DMS114 treated with DMSO at 0.1 percent for 48 hours (cell line): ENCODE results near the gene MBD5.

Source experiments
- DNase-seq: peaks from one replicate; lab custom pipeline; 2025; ENCODE audit not compliant: unreplicated experiment; lab: John Stamatoyannopoulos, UW

MBD5 gene

DNA sequence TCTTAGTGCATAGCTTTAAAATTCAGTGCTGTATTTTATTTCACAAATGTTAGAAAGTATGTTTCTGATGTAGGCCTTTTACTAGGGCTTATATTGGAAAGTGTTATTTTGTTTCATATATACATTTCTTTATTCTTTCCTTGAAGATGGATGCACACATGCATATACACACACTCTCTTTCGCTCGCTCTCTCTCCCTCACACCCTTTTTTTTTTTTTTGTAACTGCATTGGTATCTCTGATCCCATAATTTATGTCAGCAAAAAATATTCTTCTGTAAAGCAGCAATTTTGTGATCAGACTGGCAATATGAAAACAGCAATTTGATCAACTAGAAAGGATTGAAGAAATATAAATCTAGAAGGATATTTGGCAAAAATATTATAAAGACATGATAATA lies 2.0 kb downstream of the MBD5 start:
- DNase-seq: no peak

GRCh38 chr2:148023861-148024260 lies 3.0 kb downstream of the MBD5 start:
- DNase-seq: no peak

DNA sequence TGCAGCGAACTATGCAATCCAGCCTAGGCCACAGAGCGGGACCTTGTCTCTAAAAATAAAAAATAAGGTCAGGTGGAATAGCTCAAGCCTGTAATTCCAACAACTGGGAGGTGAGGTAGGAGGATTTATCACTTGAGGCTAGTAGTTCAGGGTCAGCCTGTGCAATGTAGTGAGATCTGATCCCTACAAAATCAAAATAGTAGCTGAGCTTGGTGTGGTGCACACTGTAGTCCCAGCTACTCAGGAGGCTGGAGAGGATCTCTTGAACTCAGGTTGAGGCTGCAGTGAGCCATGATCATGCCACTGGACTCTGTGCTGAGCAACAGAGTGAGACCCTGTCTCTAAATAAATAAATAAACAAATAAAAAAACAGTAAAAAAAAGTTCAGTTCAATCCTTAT lies 5.7 kb downstream of the MBD5 start:
- no peak for DNase-seq

- DNase-seq: no peak
Measured at GRCh38 chr2:148027822-148028221, 6.9 kb downstream of the MBD5 start.

GRCh38 chr2:148028781-148029180 lies 7.9 kb downstream of the MBD5 start:
- DNase-seq: no peak

GRCh38 chr2:148031152-148031551 lies 10.3 kb downstream of the MBD5 start:
- DNase-seq: no peak

- no peak for DNase-seq
Measured at GRCh38 chr2:148032215-148032614, 11.3 kb downstream of the MBD5 start.

GRCh38 chr2:148039783-148040182 lies 18.9 kb downstream of the MBD5 start:
- no peak for DNase-seq

GRCh38 chr2:148042219-148042618 lies 21.3 kb downstream of the MBD5 start:
- no peak for DNase-seq

DNA sequence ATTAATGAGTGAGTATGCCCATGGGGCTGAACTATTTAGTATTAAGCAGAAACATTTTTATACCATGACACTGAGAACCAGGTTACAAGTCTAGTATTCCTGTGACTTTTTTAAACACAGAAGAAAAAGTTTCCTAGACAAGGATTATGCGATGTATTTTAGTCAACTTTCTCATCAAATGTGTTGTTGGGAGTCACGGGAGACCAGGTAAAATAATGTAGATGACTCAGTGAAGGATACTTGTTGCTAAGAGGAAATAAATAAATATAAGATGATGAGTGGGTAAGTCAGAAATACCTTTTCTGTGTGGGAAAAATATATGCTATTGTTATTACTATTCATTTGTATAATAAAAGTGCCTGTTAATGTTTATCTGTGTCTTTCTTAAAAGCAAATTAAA lies 23.4 kb downstream of the MBD5 start:
- DNase-seq: no peak

DNA sequence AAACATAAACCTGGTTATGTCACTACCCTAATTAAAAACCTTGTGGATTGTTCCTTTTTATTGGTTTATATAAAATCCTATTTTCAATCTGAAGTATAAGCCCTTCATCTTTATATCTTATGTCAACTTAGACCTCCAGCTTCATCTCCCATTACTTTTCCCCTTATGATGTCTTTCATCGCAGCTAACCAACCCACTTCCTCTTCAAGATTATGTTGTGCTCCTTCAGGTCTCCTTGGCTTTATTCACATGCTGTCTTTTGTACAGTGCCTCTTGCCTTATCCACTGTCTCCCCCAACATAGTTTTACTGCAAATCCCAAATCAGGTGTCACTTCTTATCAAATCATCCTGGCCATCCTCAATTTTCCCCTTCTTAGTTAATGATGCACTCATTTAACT lies 25.9 kb downstream of the MBD5 start:
- no peak for DNase-seq

DNA sequence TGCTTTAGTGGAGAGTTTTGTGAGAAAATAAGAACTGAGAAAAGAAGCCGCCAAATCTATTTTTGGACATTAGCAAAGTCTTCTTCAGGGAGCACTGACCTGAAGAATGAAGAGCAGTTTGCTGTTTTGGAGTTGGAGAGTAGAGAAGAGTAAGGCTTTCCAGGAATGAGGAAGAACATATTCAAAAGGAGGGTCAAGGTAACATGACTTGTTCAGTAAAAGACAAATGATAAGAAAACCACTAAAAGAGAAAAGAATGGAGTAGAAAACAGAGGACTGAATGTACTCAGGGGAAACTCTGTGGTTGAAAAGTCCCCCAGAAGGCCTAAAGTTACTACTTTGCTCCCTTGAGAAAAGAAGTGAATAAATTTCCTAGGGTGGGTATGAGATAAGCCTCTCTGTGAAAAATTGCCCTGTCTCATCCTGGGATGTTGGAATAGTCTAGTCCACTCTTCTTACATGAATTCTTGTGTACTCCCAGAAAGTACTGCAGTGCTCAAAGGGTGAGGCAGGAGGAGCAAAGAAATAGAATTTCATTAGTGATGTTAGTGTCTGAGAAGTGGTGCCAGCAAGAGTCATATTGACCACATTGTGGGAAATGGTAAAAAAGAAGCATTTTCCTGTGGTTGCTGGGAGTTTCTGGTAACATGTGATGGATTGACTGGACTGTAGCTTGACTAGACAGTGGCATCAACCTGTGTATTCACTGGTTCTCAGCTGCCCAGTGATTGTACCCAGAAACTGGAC lies 27.8 kb downstream of the MBD5 start:
- no peak for DNase-seq

GRCh38 chr2:148049284-148049683 lies 28.4 kb downstream of the MBD5 start:
- DNase-seq: no peak

DNA sequence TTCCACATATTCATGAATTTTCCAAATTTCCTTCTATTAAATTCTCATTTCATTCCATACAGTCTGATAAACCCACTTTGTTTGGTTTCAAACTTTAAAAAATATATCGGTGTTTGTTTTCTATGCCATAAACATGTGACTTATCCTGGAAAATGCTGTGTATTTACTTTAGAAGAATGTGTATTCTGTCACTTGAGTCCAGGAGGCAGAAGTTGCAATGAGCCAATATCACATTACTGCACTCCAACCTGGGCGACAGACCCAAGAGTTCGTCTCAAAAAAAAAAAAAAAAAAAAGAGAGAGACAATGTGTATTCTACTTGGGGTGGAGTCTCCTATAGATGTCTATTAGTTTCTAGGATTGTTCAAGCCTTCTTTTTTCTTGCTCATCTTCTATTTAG lies 31.8 kb downstream of the MBD5 start:
- DNase-seq: no peak

GRCh38 chr2:148058641-148059040 lies 37.8 kb downstream of the MBD5 start:
- DNase-seq: no peak

- no peak for DNase-seq
Measured at GRCh38 chr2:148063633-148064032, 42.7 kb downstream of the MBD5 start.

- no peak for DNase-seq
Measured at GRCh38 chr2:148065936-148066335, 45.0 kb downstream of the MBD5 start.

- DNase-seq: no peak
Measured at GRCh38 chr2:148067801-148068200, 46.9 kb downstream of the MBD5 start.

DNA sequence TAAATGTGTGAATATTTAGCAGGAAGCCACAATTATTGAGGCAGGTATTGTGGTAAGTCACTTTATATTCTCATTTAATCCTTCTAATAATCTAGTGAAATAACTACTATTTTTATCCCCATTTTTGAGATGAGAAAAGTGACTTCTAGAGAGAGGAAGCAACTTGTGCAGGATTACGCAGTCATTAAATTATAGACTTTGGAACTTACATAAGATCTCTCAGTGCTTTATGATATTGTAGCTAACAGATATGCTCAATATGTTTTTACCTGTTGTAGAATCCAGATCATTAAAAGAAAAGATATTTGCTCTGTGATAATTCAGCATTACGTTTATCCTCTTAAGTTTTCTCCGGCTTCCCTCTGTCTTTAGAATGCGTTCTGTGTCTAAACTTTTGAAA lies 50.5 kb downstream of the MBD5 start:
- no peak for DNase-seq

GRCh38 chr2:148096012-148096411 lies 75.1 kb downstream of the MBD5 start:
- DNase-seq: no peak

DNA sequence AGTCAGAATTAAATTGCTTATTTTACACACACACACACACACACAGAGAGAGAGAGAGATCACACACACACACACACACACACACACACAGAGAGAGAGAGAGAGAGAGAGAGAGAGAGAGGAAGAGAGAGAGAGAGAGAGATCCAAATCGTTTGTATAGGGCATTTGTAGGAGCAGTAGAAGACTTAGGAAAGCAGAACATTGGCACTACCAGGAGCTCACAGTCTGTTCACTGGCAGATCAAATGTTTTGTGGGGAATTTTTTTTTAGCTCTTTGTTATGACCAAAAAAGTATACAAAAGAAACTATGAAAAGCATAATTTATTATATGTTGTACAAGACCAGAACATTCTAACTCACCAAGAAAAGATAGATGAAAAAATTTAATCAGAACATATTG lies 81.8 kb downstream of the MBD5 start:
- no peak for DNase-seq

GRCh38 chr2:148103946-148104345 lies 83.1 kb downstream of the MBD5 start:
- DNase-seq: no peak

GRCh38 chr2:148106331-148106730 lies 85.4 kb downstream of the MBD5 start:
- no peak for DNase-seq
